ENCODE data around the gene TMEM158.
A peak's percentile ranks its signal among the peaks of the same experiment; 100 is the strongest.

Gene TMEM158

DNA sequence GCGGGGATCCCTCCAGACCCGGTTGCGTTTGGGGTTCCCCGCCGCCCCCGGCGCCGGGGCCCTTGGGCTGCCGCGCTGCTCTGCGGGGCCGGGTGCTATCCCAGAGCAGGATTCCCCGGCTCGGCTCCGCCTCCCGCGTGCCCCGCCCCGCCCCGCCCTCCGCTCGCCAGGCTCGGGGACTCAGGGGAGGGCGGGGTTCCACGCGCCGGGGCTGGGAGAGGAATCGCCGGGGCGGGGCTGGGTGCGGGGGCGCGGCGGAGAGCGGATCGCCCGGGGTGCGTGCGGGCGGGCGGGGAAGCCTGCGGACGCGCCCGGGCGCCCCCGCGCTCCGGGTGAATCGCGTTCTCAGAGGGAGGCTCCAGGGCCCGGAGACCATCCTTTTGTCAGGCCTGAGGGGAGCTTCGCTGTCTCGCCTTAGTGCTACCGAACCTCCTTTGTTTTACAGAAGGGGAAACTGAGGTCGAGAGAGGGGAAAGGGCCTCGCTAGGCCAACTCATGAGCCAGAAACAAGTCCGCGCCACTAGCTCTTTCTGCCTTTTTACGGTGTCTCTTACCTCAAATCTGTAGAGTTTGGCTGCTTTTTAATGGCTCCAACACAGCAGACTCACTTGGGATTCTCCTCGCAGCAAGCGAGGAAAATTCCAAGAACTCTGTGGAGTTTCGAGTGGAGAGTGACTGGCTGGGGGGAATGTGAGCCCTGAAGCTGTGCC lies at the start of gene TMEM158:
TSS of gene TMEM158 (minus strand) at position 82 of the 710 bp plus-strand sequence. CDS start 260 bp downstream, outside the sequence.
- peak; percentile 95 for DNase-seq (ENCODE audit: low spot score)

DNA sequence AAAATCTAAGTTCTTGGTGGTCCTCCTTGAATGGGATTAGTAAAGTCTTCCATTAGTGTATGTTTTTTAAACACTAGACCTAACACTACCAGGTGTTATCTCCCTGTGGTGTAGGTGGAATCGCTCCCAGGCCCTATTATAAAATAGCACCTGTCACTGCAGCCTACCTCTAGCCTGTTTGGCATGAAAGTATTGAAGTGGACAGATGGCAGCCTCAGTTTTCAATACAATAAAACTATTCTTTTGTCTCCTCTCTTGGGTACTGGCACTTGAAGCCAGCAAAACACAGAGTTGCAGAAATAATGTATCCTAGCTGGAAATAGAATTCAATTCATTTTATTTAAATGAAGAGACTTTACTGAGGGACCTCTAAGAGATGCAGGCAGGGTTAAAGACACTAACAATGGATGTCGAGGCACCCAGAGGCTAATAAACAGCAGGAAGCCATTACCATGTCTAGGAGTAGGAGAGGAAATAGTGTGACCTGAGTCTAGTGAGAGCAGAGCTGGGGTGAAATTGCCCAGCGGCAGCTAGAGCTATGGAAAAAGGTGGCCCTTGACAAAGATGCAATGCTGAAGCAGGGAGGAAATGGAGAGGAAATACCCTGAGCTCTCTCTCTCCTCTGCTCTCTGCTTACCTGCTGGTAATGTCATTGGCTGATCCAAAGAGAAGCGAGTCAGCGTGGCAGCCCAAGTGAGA lies 49.1 kb upstream of the TMEM158 start:
- DNase-seq (ENCODE audit: low spot score), result no peak

- no peak for DNase-seq (ENCODE audit: low spot score)
Measured at GRCh38 chr3:45273681-45274515, 47.8 kb upstream of the TMEM158 start.

- no peak for DNase-seq (ENCODE audit: low spot score)
Measured at GRCh38 chr3:45272828-45273470, 46.9 kb upstream of the TMEM158 start.

GRCh38 chr3:45272032-45272810 lies 46.1 kb upstream of the TMEM158 start:
- DNase-seq (ENCODE audit: low spot score), result no peak

DNA sequence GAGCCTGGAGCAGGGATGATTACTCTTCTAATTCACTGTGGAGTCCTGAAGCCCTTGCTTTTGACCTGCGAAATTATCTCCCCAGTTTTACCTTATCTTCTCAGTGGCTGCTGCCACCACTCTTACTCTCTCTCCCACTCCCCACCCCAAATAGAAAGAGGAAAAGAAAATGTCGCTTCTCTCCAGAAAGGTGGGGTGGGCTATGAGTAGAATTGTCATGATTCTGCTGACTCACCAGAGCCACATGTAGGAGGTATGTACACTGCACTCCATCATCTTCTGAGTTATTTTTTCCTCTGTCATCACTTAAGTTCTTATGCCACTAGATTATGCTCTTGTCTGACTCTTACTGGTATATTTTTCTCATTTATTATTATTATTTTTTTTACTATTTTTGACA lies 43.9 kb upstream of the TMEM158 start:
- no peak for DNase-seq (ENCODE audit: low spot score)

DNA sequence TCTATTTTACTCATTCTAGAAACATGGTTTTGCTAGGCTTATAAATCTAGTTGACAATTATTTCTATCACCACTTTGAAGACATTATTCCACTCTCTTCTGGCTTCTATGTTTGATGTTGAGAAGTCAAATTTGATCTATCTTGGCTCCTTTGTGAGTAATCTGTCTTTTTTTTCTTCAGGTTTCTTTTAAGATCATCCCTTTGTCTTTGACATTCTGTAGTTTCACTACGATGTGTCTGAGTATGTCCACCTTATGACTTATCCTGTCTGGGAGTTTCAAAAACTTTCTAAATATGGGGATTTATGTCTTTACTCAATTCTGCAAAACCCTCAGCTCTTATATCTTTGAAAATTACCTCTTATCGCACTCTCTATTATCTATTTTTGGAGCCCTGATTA lies 41.0 kb upstream of the TMEM158 start:
- no peak for DNase-seq (ENCODE audit: low spot score)

DNA sequence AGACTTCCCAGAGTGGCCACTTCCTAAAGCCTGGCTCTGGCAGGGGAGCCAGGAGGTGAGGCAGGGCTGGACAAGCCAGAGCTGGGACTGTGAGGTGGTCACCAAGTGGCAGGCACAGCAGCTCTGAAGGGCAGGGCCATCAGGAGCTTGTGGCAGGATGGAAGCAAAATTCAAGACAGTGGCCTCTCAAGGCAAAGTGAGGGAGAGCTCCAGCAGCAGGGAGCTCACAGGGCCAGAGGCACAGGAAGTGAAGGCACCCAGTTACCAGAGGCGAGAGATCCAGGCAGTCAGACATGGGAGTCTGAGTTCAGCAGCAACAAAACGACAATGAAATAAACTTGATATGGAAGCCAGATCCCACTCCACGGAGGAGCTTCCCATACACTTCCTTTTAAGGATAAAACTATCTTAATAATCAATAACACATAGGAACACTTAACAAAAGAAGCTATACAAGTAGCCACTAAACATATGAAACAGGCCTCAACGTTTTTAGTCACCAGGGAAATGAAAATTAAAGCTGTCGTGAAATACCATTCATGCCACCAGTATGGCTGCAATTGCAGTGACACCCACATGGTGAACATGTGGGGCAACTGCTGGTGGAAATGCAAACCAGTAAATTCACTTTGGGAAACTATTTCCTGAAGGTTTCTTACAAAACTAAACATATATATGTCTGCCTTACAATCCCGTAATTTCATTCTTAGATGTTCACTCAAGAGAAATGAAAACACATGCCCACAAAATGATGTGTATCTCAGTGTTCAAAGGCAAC lies 35.4 kb upstream of the TMEM158 start:
- DNase-seq (ENCODE audit: low spot score), result no peak

- no peak for DNase-seq (ENCODE audit: low spot score)
Measured at GRCh38 chr3:45259133-45259532, 33.0 kb upstream of the TMEM158 start.

- no peak for DNase-seq (ENCODE audit: low spot score)
Measured at GRCh38 chr3:45258317-45258716, 32.2 kb upstream of the TMEM158 start.

- DNase-seq (ENCODE audit: low spot score), result no peak
Measured at GRCh38 chr3:45253316-45253715, 27.2 kb upstream of the TMEM158 start.

DNA sequence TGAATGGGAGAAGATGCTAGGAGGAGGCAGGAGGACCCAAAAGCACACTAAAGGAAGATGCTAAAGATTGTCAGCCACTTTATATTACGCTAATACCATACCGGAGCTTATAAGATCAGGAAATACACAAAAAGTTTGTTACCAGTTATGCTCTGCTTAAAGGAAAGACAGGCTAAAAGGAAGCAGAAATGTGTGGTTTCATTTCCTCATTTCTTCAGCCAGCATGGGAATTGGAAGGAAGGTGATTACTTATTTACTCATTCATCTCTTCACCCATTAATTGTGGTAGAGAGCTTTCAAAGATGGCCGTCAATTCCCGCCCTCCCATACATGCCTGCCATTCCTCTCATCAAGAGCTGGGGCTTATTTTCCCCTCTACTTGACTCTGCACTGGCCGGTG lies 26.7 kb upstream of the TMEM158 start:
- no peak for DNase-seq (ENCODE audit: low spot score)

DNA sequence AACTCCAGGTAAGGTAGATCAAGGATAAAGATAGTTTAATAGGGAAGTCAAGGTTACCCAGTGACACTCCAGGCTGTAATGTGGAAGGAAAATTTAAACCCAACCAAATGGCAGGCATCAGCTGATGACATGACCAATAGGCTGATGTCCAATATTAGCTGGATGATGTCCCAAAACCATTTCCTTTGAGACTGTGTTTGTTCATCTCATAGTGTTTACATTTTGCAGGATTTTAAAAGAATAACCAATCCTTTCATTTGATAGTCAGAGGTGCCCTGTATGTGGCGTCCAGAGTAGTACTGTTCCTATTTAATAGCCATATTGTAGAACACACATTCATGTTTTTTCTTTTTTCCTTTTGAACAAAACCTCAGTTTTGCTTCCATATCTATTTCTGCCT lies 23.3 kb upstream of the TMEM158 start:
- no peak for DNase-seq (ENCODE audit: low spot score)

DNA sequence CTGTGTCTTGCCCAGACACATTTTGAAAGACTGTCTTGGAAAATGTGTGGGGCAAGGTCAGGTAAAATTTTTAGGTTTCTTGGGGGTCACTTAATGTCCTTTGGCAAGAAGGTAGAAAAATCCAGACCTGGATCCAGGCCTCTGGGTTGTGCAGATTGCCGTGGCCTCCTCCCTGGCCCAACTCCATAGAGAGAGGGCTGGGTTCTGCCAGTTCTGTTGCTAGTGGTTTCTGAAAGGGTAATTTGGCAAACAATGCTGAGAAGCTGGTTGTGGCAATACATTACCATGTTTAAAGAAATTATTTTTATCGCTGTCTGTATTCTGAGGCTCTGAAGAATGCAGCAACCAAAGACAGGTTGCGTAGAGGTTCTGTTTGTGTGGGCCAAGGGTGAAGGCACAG lies 20.2 kb upstream of the TMEM158 start:
- DNase-seq (ENCODE audit: low spot score), result no peak

GRCh38 chr3:45244356-45244755 lies 18.3 kb upstream of the TMEM158 start:
- DNase-seq (ENCODE audit: low spot score), result no peak

DNA sequence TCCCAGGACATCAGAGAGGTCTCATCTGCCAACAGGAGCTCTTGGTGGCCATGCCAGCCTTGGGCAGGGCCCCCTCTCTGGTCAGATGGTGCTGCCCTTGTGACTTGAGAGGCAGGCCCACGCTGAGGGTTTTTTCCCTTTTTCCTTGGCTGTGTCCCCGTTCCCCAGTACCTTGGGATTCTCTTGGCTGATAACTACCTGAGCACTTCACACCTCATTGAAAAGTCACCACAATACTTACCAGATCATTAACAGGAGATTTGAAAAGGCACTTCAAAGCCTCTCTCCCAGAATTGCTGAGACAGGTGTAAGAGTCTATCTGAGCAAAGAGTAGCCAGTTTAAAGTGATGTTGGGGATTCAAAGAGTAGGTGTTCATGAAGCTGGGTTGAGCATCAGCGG lies 15.1 kb upstream of the TMEM158 start:
- no peak for DNase-seq (ENCODE audit: low spot score)

DNA sequence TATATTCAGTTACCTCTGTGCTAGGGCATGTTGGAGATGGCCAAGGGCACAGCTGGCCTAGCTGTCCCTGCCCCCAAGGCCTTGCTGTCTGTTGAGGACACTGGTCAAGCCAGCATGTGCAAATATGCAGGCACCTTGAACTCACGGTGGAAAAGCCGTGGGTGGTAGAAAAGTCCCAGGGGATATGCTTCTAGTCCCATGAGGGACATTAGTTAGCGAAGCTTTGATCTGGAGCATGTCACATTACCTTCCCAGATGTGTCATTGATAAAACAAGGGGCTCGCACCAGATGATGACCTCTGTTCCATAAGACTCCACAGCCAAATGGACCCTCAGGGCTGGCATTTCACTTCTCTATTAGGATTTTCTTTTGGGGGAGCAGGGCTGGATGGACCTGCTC lies 14.2 kb upstream of the TMEM158 start:
- no peak for DNase-seq (ENCODE audit: low spot score)

DNA sequence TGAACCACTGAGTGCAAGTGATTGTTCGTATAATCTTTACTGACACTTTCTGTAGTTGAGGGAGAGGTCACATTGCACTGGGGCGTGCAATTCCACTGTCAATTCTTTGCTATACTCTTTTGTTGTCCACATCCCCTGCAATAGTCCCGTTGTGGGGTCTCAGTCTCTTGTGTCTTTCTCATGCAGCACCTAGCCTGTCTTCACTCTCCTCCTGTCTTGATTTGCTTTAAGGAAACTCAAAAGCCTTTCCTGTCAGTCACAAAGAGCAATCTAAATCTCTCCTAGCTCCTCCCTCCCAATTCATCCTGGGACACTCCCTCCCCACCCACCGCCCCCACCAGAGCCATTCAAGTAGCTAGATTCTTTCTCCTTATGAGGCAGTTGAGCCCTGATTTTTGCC lies 13.2 kb upstream of the TMEM158 start:
- DNase-seq (ENCODE audit: low spot score), result no peak

DNA sequence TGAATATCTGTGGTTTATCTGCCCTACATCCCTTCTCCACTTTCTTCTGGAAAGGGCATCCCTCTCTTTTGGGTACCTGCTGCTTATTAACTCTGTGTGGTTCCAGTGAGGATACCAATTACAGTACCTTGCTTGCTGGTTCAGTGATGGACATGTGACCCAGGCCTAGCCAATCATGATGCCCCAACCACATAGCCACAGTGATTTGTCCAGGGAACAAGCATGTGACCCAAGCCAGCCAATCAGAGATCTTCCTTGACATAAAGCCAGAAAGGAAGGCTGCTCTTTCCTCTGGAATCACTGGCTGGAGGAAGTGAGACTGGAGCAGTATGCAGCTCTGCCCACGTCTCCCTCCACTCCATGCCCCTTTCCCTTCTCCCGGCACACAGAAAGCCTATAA lies 10.9 kb upstream of the TMEM158 start:
- DNase-seq (ENCODE audit: low spot score), result no peak

DNA sequence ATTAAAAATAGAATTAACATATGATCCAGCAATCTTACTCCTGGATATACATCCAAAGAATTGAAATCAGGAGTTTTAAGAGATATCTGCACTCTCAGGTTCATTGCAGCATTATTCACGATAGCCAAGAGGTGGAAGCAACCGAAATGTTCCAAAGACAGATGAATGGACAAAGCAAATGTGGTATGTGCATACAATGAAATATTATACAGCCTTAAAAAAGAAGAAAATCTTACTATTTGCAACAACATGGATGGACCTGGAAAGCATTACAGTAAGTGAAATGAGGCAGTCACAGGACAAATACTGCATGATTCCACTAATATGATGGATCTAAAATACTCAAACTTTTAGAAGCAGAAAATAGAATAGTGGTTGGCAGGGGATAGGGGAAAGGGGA lies 9.3 kb upstream of the TMEM158 start:
- no peak for DNase-seq (ENCODE audit: low spot score)

- no peak for DNase-seq (ENCODE audit: low spot score)
Measured at GRCh38 chr3:45234250-45234649, 8.2 kb upstream of the TMEM158 start.

Measured in HuH-7.5 (cell line).